HT1080 (cell line): ENCODE results near the gene IVD. TPM values are rescaled to one million over a fixed set of nuclear protein-coding genes. Genes with fewer than 3 reads are reported as not detected.

Experiments
- DNase-seq: peaks from one replicate; pipeline ENCODE4 v3.0.0-alpha.2; 2015; ENCODE audit warnings: low read depth
- polyA plus RNA-seq, 2 experiments: library from polyadenylated mRNA; depleted of rRNA; stranded (reverse); fragments of >200 nt; gene quantifications; 2 replicates each; pipeline ENCODE4 v1.2.3, GENCODE V29; 2015
- total RNA-seq: library from RNA; depleted of rRNA; stranded (reverse); fragments of >200 nt; shearing (Covaris generic); gene quantifications from 2 replicates; pipeline ENCODE4 v1.2.3, GENCODE V29; 2014; rRNA removed

The IVD gene
- 15.3 and 18.5 TPM in 2 replicates for total RNA-seq
- 29.0 and 30.0 TPM in 2 replicates for polyA plus RNA-seq (2015; cell fraction: cytosol; rRNA removed)
- polyA plus RNA-seq (2015; cell fraction: nucleus; rRNA removed) = 67.2 and 80.6 TPM in 2 replicates

- DNase-seq = peak; percentile 97
These were observed at the start of gene IVD for GRCh38 chr15:40405501-40406381. IVD (plus strand) TSS chr15:40405795; CDS start chr15:40405828, 33 bp downstream.

- DNase-seq = no peak
These were observed 49.5 kb upstream of the IVD start for GRCh38 chr15:40355976-40356585.

GRCh38 chr15:40357246-40357645, 48.3 kb upstream of the IVD start:
- DNase-seq = no peak

- DNase-seq = peak; percentile 66
These were observed 47.7 kb upstream of the IVD start, which contains the start of gene DISP2 for GRCh38 chr15:40357723-40358470. DISP2 (plus strand) TSS chr15:40358219; CDS start chr15:40358322, 103 bp downstream.

- DNase-seq = peak; percentile 41
These were observed 46.9 kb upstream of the IVD start for GRCh38 chr15:40358471-40359353.

GRCh38 chr15:40360015-40360414, 45.6 kb upstream of the IVD start:
- no peak for DNase-seq

GRCh38 chr15:40361640-40362039, 44.0 kb upstream of the IVD start:
- DNase-seq = no peak

- DNase-seq = no peak
These were observed 42.0 kb upstream of the IVD start for GRCh38 chr15:40363611-40364010.

- no peak for DNase-seq
These were observed 41.3 kb upstream of the IVD start for GRCh38 chr15:40364251-40364650.

GRCh38 chr15:40365016-40365415, 40.6 kb upstream of the IVD start:
- no peak for DNase-seq

GRCh38 chr15:40365624-40366456, 39.8 kb upstream of the IVD start:
- no peak for DNase-seq

GRCh38 chr15:40366457-40367370, 38.9 kb upstream of the IVD start:
- no peak for DNase-seq

- no peak for DNase-seq
These were observed 38.3 kb upstream of the IVD start for GRCh38 chr15:40367371-40367685.

GRCh38 chr15:40367686-40368611, 37.6 kb upstream of the IVD start:
- peak; percentile 59 for DNase-seq

GRCh38 chr15:40368719-40369473, 36.7 kb upstream of the IVD start:
- no peak for DNase-seq

- DNase-seq = no peak
These were observed 36.1 kb upstream of the IVD start for GRCh38 chr15:40369474-40369869.

- no peak for DNase-seq
These were observed 35.6 kb upstream of the IVD start for GRCh38 chr15:40369971-40370370.
